ENCODE results near the gene UROD. TPM values are rescaled to one million over a fixed set of nuclear protein-coding genes. Genes with fewer than 3 reads are reported as not detected.
A peak's percentile ranks its signal among the peaks of the same experiment; 100 is the strongest.
"Not testable (repeated sequence)": the region's sequence is repeated elsewhere in the genome, so short reads cannot be mapped to it uniquely, and the experiment has no call there.

UROD gene
- total RNA-seq, 2 experiments from 2014 or later, result 66.4 to 70.7 TPM

GRCh38 chr1:45001011-45001481 lies 11.0 kb upstream of the UROD start:
- peaks cover 9% of the 10 kb centered on the region for H3K4me1 Mint-ChIP-seq
- POLR2A ChIA-PET, result no interaction called here
- CTCF ChIA-PET, result no interaction called here
- H3K36me3 Mint-ChIP-seq (ENCODE audit: low read depth), result peaks cover 23% of the 10 kb centered on the region
- H3K27me3 Mint-ChIP-seq, result no peaks in the 10 kb centered on the region
- peak overlapping the region; percentile 48 for H3K27ac Mint-ChIP-seq
- H3K9me3 Mint-ChIP-seq, result no peaks in the 10 kb centered on the region
- no peak for DNase-seq
- H3K4me3 Mint-ChIP-seq, result no peak overlapping the region

DNA sequence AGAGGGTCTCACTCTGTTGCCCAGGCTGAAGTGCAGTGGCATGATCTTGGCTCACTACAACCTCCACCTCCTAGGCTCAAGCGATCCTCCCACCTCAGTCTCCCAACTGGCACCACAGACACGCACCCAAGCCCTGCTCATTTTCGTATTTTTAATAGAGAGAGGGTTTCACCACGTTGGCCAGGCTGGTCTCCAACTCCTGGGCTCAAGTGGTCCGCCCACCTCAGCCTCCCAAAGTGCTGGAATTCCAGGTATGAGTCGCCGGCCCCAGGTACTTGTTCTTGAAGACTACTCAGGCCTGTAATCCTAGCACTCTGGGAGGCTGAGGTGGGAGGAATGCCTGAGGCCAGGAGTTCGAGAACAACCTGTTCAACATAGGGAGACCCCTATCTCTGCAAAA lies 10.5 kb upstream of the UROD start:
- CTCF ChIA-PET, POLR2A ChIA-PET, DNase-seq, H3K4me1 Mint-ChIP-seq, H3K9me3 Mint-ChIP-seq, H3K4me3 Mint-ChIP-seq, H3K27me3 Mint-ChIP-seq, H3K27ac Mint-ChIP-seq: not testable (repeated sequence)
- H3K36me3 Mint-ChIP-seq (ENCODE audit: low read depth), result peaks cover 26% of the 10 kb centered on the region

DNA sequence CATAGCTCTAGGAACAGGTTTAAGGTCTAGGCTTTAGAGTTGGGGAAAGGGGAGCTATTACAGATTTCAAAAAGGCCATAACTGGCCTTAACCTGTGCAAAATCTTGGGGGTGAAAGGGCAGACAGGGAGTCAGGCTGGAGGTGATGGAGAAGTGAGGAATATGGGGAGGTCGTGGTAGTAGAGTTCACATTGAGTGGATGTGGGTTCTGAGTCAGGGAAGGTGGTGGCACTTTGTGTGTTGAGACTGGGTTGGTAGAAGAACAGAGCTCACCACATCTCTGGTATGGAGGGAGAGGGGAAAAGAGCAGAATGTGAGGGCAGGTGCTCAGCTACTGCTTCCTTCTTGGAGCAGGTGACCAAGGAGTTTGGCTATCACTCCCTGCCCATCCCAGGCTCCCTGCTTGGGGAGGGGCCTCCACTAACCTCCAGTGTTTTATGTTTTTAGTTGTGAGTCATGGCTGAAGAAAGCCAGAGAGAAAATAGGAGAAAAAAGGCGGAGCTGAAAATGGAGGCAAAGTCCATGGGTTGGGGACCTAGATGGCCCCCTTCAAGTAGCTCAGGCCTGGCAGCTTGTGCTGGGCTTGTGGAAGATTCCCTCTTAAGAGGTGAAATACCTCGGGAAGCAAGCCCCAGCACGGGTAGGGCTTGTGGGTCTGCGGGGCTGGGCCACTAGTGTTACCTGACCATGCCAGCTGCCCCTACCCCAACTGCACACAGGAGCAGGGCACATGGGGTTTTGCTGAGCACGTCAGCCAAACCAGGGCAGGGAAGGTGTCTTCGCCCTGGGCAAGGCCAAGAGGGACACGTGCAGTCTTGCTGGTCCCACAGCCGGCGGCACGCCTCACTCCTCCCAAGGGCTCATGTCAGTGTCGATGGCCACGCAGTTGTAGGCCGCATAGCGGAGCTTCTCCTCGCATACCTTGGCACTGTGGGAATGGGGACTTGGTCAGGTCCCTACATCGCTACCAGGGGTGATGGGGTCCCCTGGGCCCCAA lies 9.1 kb upstream of the UROD start:
- ChIA-PET POLR2A (no interaction called here), CTCF (no interaction called here)
- H3K9me3 Mint-ChIP-seq, result no peaks in the 10 kb centered on the region
- DNase-seq, result no peak
- peaks cover 9% of the 10 kb centered on the region for H3K4me1 Mint-ChIP-seq
- H3K36me3 Mint-ChIP-seq (ENCODE audit: low read depth), result peaks cover 34% of the 10 kb centered on the region
- H3K4me3 Mint-ChIP-seq, result no peak overlapping the region
- H3K27me3 Mint-ChIP-seq, result no peaks in the 10 kb centered on the region
- no peak overlapping the region for H3K27ac Mint-ChIP-seq

GRCh38 chr1:45003741-45004140 lies 8.3 kb upstream of the UROD start:
- peaks cover 9% of the 10 kb centered on the region for H3K4me1 Mint-ChIP-seq
- no peak for DNase-seq
- no peaks in the 10 kb centered on the region for H3K27me3 Mint-ChIP-seq
- ChIA-PET POLR2A (no interaction called here), CTCF (no interaction called here)
- H3K27ac Mint-ChIP-seq, result no peak overlapping the region
- peaks cover 37% of the 10 kb centered on the region for H3K36me3 Mint-ChIP-seq (ENCODE audit: low read depth)
- H3K4me3 Mint-ChIP-seq, result no peak overlapping the region
- no peaks in the 10 kb centered on the region for H3K9me3 Mint-ChIP-seq

- ChIA-PET CTCF (interaction anchor here (0.6 to 1.3 kb wide), 5 partner anchors 13 to 488 kb away, joined by 3 read pairs; no protein-coding TSS in a partner anchor), POLR2A (no interaction called here)
- H3K9me3 Mint-ChIP-seq, result no peaks in the 10 kb centered on the region
- H3K4me3 Mint-ChIP-seq, result no peak overlapping the region
- H3K27ac Mint-ChIP-seq, result no peak overlapping the region
- peaks cover 15% of the 10 kb centered on the region for H3K4me1 Mint-ChIP-seq
- DNase-seq, result no peak
- no peaks in the 10 kb centered on the region for H3K27me3 Mint-ChIP-seq
- H3K36me3 Mint-ChIP-seq (ENCODE audit: low read depth), result peaks cover 43% of the 10 kb centered on the region
These were observed 7.7 kb upstream of the UROD start for GRCh38 chr1:45004281-45004920.

DNA sequence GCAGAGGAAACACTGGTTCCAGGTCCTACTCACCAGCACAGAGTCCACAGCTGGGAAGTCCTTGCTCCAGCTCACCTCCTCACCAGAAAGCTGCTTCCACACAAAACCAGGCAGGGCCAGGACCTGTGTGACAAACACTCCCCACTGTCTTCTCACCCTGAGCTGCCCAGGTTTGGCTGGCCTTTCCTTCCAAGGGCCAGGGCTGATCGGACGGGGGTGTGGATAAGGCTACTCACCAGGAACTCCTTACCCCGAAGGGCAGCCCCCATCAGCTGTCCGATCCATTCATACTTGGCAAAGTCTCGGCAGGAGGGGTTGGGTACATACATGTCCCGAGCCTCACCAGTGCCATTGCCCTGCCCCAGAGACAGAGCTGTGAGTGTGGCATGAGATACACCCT lies 6.3 kb upstream of the UROD start:
- Mint-ChIP-seq H3K4me1 (peaks cover 22% of the 10 kb centered on the region), H3K9me3 (no peaks in the 10 kb centered on the region), H3K4me3 (no peak overlapping the region), H3K36me3 (ENCODE audit: low read depth) (peaks cover 46% of the 10 kb centered on the region), H3K27me3 (no peaks in the 10 kb centered on the region), H3K27ac (no peak overlapping the region)
- DNase-seq, result no peak
- ChIA-PET POLR2A (no interaction called here), CTCF (interaction anchor here (1.0 to 2.8 kb wide), 3 partner anchors 13 to 298 kb away, joined by 3 to 8 read pairs (median 3); no protein-coding TSS in a partner anchor)

- Mint-ChIP-seq H3K27me3 (no peaks in the 10 kb centered on the region), H3K4me3 (no peak overlapping the region), H3K36me3 (ENCODE audit: low read depth) (peaks cover 41% of the 10 kb centered on the region), H3K9me3 (no peaks in the 10 kb centered on the region), H3K27ac (no peak overlapping the region), H3K4me1 (peaks cover 27% of the 10 kb centered on the region)
- no peak for DNase-seq
- CTCF ChIA-PET, result interaction anchor here (2.8 kb wide), 1 partner anchor 11 kb away, joined by 8 read pairs; no protein-coding TSS in a partner anchor
- POLR2A ChIA-PET, result no interaction called here
These were observed 4.7 kb upstream of the UROD start for GRCh38 chr1:45007311-45007710.

DNA sequence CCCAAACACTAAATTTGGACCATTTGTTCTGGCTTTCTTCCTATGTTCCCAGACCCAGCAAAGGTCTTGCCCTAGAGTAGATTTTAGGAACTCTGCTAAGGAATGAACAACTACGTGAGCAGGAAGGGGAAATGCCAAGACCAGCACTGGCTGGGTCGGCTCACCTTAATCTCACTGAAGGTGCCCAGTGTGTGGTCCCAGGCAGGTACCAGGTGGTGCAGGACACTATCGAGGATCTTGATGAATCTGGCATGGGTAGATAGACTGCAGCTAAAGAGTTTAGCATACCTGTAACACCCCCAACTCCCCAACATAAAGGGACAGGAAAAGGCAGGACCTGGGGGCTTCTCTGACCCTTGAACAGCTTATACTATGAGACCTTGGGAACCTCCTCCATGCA lies 4.0 kb upstream of the UROD start:
- Mint-ChIP-seq H3K27ac (no peak overlapping the region), H3K4me3 (no peak overlapping the region), H3K4me1 (peaks cover 30% of the 10 kb centered on the region), H3K9me3 (no peaks in the 10 kb centered on the region), H3K27me3 (no peaks in the 10 kb centered on the region), H3K36me3 (ENCODE audit: low read depth) (peaks cover 34% of the 10 kb centered on the region)
- ChIA-PET POLR2A (no interaction called here), CTCF (interaction anchor here (1.5 to 2.8 kb wide), 2 partner anchors 10 to 12 kb away, joined by 3 to 8 read pairs; no protein-coding TSS in a partner anchor)
- no peak for DNase-seq

DNA sequence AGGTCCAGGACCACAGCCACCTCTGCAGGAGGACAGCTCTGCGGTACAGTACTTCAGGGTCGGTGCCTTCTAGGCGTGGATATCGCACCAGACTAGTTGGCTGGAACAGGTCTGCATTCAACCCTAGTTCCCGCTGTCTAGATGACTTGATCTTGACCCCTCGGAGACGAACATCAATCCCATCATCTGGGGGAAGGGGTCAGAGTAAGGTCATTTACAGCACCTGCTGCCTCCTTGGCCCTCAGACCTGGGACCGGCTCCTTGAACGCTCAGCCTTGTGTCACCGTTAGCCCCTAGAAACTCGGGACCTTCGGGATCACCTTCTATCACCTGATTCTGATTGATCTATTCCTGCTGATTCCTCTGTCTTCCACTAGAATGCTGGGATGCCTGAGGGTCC lies 3.5 kb upstream of the UROD start:
- no peak overlapping the region for H3K4me3 Mint-ChIP-seq
- peaks cover 32% of the 10 kb centered on the region for H3K4me1 Mint-ChIP-seq
- ChIA-PET CTCF (interaction anchor here (0.6 to 6.5 kb wide), 4 partner anchors 10 to 305 kb away, joined by 3 to 86 read pairs (median 6); no protein-coding TSS in a partner anchor), POLR2A (no interaction called here)
- DNase-seq, result no peak
- H3K27me3 Mint-ChIP-seq, result no peaks in the 10 kb centered on the region
- H3K27ac Mint-ChIP-seq, result peak overlapping the region; percentile 47
- peaks cover 30% of the 10 kb centered on the region for H3K36me3 Mint-ChIP-seq (ENCODE audit: low read depth)
- H3K9me3 Mint-ChIP-seq, result no peaks in the 10 kb centered on the region

- H3K27ac Mint-ChIP-seq, result peak overlapping the region; percentile 58
- H3K36me3 Mint-ChIP-seq (ENCODE audit: low read depth), result peaks cover 33% of the 10 kb centered on the region
- ChIA-PET POLR2A (no interaction called here), CTCF (interaction anchor here (0.6 to 6.5 kb wide), 7 partner anchors 13 to 306 kb away, joined by 3 to 86 read pairs (median 3); no protein-coding TSS in a partner anchor)
- no peaks in the 10 kb centered on the region for H3K27me3 Mint-ChIP-seq
- DNase-seq, result no peak
- H3K4me1 Mint-ChIP-seq, result peaks cover 39% of the 10 kb centered on the region
- H3K4me3 Mint-ChIP-seq, result peak overlapping the region; percentile 73
- H3K9me3 Mint-ChIP-seq, result no peaks in the 10 kb centered on the region
These were observed 2.7 kb upstream of the UROD start for GRCh38 chr1:45009296-45009865.

DNA sequence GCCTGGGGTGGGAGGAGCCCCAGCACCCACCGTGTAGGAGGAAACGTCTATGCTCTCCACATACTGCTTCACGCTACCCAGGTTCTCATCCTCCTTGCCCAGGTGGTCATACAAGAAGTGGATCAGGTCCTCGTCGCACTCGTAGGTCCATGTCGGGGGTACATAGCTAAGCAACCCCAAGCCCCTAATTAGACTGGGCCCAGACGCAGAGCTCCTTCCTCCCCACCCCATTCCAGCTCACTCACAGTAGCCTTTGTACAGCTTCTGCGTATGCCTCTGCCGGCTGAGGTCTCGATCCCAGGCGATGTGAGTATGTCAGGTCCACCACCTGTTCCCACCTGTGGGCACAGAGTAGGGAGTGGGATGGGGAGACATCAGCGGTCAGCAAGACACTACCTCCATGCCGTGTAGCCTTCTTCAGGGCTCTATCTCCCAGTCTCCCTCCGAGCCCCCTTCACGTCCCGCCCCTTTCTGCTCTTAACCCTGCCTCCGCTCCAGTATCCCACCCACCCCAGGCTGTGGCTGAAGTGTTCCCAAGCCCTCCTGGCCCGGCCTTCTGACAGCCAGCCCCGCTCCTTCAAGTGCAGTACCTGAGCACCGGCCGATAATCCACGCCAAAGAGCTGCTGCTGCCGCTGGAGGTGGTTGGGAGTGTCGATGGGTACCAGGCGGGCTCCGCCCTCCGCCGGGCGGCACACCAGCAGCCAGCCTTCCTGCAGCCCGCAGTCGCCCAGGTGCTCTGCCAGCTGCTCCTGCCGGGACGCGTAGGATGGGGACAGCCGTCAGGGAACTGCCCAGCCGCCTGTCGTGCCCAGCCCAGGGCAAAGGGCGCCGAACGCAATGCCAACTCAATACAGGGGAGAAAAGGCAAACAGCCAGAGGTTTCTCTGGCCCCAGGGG lies 1.8 kb upstream of the UROD start:
- Mint-ChIP-seq H3K27me3 (no peaks in the 10 kb centered on the region), H3K9me3 (no peaks in the 10 kb centered on the region), H3K4me1 (peaks cover 43% of the 10 kb centered on the region), H3K36me3 (ENCODE audit: low read depth) (peaks cover 33% of the 10 kb centered on the region), H3K27ac (peak overlapping the region; percentile 86), H3K4me3 (peak overlapping the region; percentile 73)
- ChIA-PET CTCF (interaction anchor here (0.6 to 6.5 kb wide), 12 partner anchors 10 to 482 kb away, joined by 3 to 86 read pairs (median 3); partner anchors contain the start of genes EIF2B3, RPS8 and TESK2), POLR2A (interaction anchor here (0.6 to 3.1 kb wide), 4 partner anchors 24 to 321 kb away, joined by 3 to 13 read pairs (median 7); partner anchors contain the start of gene EIF2B3)
- DNase-seq, result peak; percentile 33
